NB4 (cell line): ENCODE data around the gene SULT4A1.

ENCODE experiments used
- MYC ChIP-seq: IDR thresholded peaks from 2 replicates; pipeline ENCODE4 v1.6.1; 2011; ENCODE audit warnings: low read depth, low read length
- TF ChIP-seq, protein P1 (sequence below): IDR thresholded peaks from one replicate; pipeline ENCODE4 v1.5.1; 2012; ENCODE audit warnings: low read depth, low read length

DNA sequence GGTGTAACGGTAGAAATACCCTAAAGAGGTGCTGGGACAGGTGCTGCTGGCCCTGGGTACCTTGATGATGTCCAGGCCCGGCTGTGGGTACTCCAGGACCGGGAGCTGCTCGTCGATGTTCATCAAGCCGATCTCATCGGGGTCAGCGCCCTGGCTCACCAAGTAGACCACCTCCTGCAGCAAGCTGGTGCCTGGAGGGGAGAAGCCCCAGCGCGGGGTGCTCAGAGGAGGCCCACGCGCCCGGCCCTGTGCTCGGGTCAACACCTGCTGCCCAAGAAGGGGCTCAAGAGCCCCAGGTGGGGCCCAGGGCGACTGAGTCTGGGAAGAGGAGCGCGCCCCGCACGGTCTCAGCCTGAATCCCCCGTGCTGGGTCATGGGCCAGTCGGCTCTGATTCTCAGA is 20.6 kb downstream of the SULT4A1 start:
- TF ChIP-seq, protein P1, sequence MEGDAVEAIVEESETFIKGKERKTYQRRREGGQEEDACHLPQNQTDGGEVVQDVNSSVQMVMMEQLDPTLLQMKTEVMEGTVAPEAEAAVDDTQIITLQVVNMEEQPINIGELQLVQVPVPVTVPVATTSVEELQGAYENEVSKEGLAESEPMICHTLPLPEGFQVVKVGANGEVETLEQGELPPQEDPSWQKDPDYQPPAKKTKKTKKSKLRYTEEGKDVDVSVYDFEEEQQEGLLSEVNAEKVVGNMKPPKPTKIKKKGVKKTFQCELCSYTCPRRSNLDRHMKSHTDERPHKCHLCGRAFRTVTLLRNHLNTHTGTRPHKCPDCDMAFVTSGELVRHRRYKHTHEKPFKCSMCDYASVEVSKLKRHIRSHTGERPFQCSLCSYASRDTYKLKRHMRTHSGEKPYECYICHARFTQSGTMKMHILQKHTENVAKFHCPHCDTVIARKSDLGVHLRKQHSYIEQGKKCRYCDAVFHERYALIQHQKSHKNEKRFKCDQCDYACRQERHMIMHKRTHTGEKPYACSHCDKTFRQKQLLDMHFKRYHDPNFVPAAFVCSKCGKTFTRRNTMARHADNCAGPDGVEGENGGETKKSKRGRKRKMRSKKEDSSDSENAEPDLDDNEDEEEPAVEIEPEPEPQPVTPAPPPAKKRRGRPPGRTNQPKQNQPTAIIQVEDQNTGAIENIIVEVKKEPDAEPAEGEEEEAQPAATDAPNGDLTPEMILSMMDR: no peak
- no peak for TF ChIP-seq MYC
